ENCODE measurements around the gene PHACTR1.
"Not testable (repeated sequence)": the region's sequence is repeated elsewhere in the genome, so short reads cannot be mapped to it uniquely, and the experiment has no call there.

The PHACTR1 gene

GRCh38 chr6:13242178-13242577 lies 525.6 kb downstream of the PHACTR1 start:
- H3K4me3 ChIP-seq (ENCODE audit: low read length), result no peak overlapping the region
- TF ChIP-seq, protein P1, sequence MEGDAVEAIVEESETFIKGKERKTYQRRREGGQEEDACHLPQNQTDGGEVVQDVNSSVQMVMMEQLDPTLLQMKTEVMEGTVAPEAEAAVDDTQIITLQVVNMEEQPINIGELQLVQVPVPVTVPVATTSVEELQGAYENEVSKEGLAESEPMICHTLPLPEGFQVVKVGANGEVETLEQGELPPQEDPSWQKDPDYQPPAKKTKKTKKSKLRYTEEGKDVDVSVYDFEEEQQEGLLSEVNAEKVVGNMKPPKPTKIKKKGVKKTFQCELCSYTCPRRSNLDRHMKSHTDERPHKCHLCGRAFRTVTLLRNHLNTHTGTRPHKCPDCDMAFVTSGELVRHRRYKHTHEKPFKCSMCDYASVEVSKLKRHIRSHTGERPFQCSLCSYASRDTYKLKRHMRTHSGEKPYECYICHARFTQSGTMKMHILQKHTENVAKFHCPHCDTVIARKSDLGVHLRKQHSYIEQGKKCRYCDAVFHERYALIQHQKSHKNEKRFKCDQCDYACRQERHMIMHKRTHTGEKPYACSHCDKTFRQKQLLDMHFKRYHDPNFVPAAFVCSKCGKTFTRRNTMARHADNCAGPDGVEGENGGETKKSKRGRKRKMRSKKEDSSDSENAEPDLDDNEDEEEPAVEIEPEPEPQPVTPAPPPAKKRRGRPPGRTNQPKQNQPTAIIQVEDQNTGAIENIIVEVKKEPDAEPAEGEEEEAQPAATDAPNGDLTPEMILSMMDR (conservative IDR thresholded peaks at IDR 0.05; ENCODE audit: low read depth, low read length), result no peak
- no peak for DNase-seq (ENCODE audit: low read depth)

DNA sequence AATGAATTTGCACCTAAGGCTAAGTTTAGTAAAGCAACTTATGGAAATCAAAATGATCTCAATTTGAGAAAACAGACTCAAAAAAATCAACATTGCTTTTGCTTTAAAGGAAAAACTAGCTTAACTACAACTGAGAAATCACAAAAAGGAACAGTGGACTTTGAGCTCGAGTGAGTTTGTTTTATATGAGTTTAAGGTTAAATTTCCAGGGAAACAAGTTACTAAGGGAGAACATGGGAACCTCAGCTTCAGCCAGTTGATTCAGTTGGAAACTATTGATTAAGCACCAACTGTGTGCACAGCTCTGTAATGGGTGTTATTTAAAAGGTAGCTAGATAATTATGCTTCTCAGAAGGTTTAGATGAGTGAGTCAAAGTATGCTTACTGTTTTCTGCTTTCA lies 526.0 kb downstream of the PHACTR1 start:
- TF ChIP-seq, protein P1 (conservative IDR thresholded peaks at IDR 0.05; ENCODE audit: low read depth, low read length), result no peak
- no peak for DNase-seq (ENCODE audit: low read depth)
- no peak overlapping the region for H3K4me3 ChIP-seq (ENCODE audit: low read length)

- no peak for DNase-seq (ENCODE audit: low read depth)
- TF ChIP-seq, protein P1 (conservative IDR thresholded peaks at IDR 0.05; ENCODE audit: low read depth, low read length), result no peak
- no peak overlapping the region for H3K4me3 ChIP-seq (ENCODE audit: low read length)
These were observed 526.5 kb downstream of the PHACTR1 start for GRCh38 chr6:13243033-13243432.

DNA sequence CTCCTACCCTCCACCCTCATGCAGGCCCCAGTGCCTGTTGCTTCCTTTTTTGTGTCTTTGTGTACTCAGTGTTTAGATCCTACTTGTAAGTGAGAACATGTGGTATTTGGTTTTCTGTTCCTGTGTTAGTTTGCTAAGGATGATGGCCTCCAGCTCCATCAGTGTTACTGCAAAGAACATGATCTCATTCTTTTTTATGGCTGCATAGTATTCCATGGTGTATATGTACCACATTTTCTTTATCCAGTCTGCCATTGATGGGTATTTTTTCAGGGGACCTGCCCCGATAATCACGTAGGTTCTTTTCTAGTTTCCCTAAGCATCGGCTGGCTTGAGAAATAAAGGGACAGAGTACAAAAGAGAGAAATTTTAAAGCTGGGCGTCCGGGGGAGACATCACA lies 527.2 kb downstream of the PHACTR1 start:
- H3K4me3 ChIP-seq (ENCODE audit: low read length); DNase-seq (ENCODE audit: low read depth): not testable (repeated sequence)

DNA sequence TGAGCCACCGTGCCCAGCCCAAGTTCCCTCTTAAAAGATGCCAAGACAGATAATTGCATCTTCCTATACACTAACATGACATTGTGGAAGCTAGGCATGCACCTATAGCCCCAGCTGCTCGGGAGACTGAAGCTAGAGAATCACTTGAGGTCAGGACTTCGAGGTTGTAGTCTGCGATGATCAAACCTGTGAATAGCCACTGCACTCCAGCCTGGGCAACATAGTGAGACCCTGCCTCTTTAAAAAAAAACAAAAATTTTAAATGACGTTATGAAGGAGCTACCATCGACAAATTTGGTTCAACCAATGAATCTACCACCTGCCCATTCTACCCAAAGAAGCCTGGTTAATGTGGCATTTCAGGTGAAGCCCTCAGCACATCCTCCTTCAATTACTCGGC lies 531.1 kb downstream of the PHACTR1 start:
- TF ChIP-seq, protein P1 (conservative IDR thresholded peaks at IDR 0.05; ENCODE audit: low read depth, low read length), result no peak
- no peak for DNase-seq (ENCODE audit: low read depth)
- no peak overlapping the region for H3K4me3 ChIP-seq (ENCODE audit: low read length)

- no peak overlapping the region for H3K4me3 ChIP-seq (ENCODE audit: low read length)
- TF ChIP-seq, protein P1 (conservative IDR thresholded peaks at IDR 0.05; ENCODE audit: low read depth, low read length), result no peak
- DNase-seq (ENCODE audit: low read depth), result no peak
These were observed 531.5 kb downstream of the PHACTR1 start for GRCh38 chr6:13248053-13248452.

- TF ChIP-seq, protein P1 (conservative IDR thresholded peaks at IDR 0.05; ENCODE audit: low read depth, low read length), result no peak
- no peak for DNase-seq (ENCODE audit: low read depth)
- no peak overlapping the region for H3K4me3 ChIP-seq (ENCODE audit: low read length)
These were observed 532.0 kb downstream of the PHACTR1 start for GRCh38 chr6:13248584-13248985.

- no peak overlapping the region for H3K4me3 ChIP-seq (ENCODE audit: low read length)
- no peak for DNase-seq (ENCODE audit: low read depth)
- TF ChIP-seq, protein P1 (conservative IDR thresholded peaks at IDR 0.05; ENCODE audit: low read depth, low read length), result no peak
These were observed 532.4 kb downstream of the PHACTR1 start for GRCh38 chr6:13248994-13249393.
